Measurements from ENCODE around the gene GRIK3. TPM values are rescaled to one million over a fixed set of nuclear protein-coding genes. Genes with fewer than 3 reads are reported as not detected.

The GRIK3 gene
- total and polyA plus RNA-seq, 2 experiments from 2014 or later: 0.31 to 2.9 TPM

DNA sequence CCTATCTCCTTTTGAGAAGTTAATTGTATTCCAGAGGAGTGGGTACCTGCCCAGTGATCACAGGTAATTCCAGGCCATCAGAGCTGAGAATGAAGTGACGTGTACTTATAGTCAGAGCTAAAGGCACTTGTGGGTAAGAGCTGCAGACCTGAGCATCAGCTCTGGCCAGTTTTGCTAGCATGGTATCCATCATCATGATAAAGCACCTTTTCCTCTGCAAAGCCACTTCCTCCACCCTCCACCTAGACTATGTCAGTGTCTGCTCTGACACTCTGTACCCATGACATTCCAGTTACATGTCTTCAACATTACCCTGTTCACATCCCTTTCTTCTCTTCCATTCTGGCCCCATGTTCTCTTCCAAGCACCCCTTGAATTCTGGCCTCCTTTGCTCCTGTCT, 157.3 kb downstream of the GRIK3 start (continued):
- no peak for TF ChIP-seq NANOG (IDR thresholded peaks at IDR 0.05; ENCODE audit: borderline replicate concordance)
- TF ChIP-seq, protein P1, sequence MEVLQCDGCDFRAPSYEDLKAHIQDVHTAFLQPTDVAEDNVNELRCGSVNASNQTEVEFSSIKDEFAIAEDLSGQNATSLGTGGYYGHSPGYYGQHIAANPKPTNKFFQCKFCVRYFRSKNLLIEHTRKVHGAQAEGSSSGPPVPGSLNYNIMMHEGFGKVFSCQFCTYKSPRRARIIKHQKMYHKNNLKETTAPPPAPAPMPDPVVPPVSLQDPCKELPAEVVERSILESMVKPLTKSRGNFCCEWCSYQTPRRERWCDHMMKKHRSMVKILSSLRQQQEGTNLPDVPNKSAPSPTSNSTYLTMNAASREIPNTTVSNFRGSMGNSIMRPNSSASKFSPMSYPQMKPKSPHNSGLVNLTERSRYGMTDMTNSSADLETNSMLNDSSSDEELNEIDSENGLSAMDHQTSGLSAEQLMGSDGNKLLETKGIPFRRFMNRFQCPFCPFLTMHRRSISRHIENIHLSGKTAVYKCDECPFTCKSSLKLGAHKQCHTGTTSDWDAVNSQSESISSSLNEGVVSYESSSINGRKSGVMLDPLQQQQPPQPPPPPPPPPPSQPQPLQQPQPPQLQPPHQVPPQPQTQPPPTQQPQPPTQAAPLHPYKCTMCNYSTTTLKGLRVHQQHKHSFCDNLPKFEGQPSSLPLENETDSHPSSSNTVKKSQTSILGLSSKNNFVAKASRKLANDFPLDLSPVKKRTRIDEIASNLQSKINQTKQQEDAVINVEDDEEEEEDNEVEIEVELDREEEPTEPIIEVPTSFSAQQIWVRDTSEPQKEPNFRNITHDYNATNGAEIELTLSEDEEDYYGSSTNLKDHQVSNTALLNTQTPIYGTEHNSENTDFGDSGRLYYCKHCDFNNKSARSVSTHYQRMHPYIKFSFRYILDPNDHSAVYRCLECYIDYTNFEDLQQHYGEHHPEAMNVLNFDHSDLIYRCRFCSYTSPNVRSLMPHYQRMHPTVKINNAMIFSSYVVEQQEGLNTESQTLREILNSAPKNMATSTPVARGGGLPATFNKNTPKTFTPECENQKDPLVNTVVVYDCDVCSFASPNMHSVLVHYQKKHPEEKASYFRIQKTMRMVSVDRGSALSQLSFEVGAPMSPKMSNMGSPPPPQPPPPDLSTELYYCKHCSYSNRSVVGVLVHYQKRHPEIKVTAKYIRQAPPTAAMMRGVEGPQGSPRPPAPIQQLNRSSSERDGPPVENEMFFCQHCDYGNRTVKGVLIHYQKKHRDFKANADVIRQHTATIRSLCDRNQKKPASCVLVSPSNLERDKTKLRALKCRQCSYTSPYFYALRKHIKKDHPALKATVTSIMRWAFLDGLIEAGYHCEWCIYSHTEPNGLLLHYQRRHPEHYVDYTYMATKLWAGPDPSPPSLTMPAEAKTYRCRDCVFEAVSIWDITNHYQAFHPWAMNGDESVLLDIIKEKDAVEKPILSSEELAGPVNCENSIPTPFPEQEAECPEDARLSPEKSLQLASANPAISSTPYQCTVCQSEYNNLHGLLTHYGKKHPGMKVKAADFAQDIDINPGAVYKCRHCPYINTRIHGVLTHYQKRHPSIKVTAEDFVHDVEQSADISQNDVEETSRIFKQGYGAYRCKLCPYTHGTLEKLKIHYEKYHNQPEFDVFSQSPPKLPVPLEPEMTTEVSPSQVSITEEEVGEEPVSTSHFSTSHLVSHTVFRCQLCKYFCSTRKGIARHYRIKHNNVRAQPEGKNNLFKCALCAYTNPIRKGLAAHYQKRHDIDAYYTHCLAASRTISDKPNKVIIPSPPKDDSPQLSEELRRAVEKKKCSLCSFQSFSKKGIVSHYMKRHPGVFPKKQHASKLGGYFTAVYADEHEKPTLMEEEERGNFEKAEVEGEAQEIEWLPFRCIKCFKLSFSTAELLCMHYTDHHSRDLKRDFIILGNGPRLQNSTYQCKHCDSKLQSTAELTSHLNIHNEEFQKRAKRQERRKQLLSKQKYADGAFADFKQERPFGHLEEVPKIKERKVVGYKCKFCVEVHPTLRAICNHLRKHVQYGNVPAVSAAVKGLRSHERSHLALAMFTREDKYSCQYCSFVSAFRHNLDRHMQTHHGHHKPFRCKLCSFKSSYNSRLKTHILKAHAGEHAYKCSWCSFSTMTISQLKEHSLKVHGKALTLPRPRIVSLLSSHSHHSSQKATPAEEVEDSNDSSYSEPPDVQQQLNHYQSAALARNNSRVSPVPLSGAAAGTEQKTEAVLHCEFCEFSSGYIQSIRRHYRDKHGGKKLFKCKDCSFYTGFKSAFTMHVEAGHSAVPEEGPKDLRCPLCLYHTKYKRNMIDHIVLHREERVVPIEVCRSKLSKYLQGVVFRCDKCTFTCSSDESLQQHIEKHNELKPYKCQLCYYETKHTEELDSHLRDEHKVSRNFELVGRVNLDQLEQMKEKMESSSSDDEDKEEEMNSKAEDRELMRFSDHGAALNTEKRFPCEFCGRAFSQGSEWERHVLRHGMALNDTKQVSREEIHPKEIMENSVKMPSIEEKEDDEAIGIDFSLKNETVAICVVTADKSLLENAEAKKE (CRISPR knock-in tag; IDR thresholded peaks at IDR 0.05): no peak
- TF ChIP-seq, protein P2, sequence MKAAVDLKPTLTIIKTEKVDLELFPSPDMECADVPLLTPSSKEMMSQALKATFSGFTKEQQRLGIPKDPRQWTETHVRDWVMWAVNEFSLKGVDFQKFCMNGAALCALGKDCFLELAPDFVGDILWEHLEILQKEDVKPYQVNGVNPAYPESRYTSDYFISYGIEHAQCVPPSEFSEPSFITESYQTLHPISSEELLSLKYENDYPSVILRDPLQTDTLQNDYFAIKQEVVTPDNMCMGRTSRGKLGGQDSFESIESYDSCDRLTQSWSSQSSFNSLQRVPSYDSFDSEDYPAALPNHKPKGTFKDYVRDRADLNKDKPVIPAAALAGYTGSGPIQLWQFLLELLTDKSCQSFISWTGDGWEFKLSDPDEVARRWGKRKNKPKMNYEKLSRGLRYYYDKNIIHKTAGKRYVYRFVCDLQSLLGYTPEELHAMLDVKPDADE (IDR thresholded peaks at IDR 0.05): no peak
- no peak for TF ChIP-seq ZNF114 (CRISPR knock-in tag; IDR thresholded peaks at IDR 0.05)
- no peak for TF ChIP-seq JUNB (IDR thresholded peaks at IDR 0.05; ENCODE audit: unreplicated experiment)

DNA sequence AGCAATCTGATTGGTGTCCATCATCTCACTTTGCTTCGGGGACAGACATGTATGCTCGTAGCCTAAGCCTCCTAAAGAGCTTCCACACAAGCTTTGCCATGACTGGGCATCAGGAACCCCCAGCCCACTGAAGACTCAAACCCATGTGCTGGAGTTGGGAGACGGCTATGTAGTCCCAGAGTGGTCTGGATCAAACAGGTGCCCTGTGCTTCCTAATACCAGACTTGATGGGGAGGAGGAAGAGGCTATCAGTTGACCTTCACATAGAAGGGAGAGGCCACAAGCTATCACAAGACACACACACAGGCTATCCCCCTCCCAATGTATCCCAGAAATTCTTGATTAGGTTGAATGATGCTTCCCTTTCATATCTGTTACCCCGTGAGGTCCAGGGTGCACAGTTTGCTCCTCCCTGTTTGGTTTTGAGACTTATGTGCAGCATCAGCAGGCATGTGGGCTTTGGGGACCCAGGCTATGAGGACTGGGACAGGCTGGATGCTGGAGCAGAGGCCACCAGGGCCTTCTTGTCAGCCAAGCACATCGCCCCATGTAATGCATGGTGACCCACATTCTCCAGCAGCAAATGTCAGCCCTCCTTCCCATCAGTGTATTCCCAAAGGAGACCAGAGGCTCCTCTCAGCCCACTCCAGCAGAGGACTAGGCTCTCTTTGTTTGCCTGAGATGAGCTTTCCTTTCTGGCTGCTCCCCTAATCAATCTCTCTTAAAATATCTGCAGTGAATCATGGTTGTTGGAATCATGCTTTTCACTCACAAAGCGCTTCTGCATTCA, 159.8 kb downstream of the GRIK3 start:
- no peak for ATAC-seq
- Histone ChIP-seq H3K36me3 (ENCODE audit: insufficient read depth) (no peaks in the 10 kb centered on the region), H3K27me3 (ENCODE audit: insufficient read depth) (no peaks in the 10 kb centered on the region), H3K4me1 (ENCODE audit: insufficient read depth) (no peaks in the 10 kb centered on the region), H4K20me1 (replicated peaks; ENCODE audit: insufficient read depth) (no peaks in the 10 kb centered on the region), H3K4me3 (no peak overlapping the region), H3K9me2 (ENCODE audit: insufficient read depth) (no peaks in the 10 kb centered on the region), H3K79me2 (replicated peaks; ENCODE audit: insufficient read depth) (no peaks in the 10 kb centered on the region), H2AFZ (no peak overlapping the region), H3K27ac (ENCODE audit: low read depth) (no peak overlapping the region), H3K4me2 (no peak overlapping the region), H3F3A (replicated peaks; ENCODE audit: low read depth) (no peaks in the 10 kb centered on the region)
- Mint-ChIP-seq H3K27ac (no peak overlapping the region), H3K27me3 (ENCODE audit: insufficient read depth, low read depth, poor library complexity) (peaks cover 11% of the 10 kb centered on the region), H3K4me3 (no peak overlapping the region), H3K36me3 (ENCODE audit: low read depth) (no peaks in the 10 kb centered on the region), H3K9me3 (no peaks in the 10 kb centered on the region), H3K4me1 (peaks cover 6% of the 10 kb centered on the region; the same call in 1 of the 3 replicates)
- DNase-seq (ENCODE audit: low spot score): no peak
- TF ChIP-seq, protein P3, sequence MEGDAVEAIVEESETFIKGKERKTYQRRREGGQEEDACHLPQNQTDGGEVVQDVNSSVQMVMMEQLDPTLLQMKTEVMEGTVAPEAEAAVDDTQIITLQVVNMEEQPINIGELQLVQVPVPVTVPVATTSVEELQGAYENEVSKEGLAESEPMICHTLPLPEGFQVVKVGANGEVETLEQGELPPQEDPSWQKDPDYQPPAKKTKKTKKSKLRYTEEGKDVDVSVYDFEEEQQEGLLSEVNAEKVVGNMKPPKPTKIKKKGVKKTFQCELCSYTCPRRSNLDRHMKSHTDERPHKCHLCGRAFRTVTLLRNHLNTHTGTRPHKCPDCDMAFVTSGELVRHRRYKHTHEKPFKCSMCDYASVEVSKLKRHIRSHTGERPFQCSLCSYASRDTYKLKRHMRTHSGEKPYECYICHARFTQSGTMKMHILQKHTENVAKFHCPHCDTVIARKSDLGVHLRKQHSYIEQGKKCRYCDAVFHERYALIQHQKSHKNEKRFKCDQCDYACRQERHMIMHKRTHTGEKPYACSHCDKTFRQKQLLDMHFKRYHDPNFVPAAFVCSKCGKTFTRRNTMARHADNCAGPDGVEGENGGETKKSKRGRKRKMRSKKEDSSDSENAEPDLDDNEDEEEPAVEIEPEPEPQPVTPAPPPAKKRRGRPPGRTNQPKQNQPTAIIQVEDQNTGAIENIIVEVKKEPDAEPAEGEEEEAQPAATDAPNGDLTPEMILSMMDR (conservative IDR thresholded peaks at IDR 0.05; ENCODE audit: low read depth in 2 of 2): no peak
